ENCODE measurements around the gene SNPH.

The SNPH gene

GRCh38 chr20:1278993-1279392 lies 12.9 kb downstream of the SNPH start:
- Histone ChIP-seq H3K9me2 (replicated peaks; ENCODE audit: insufficient read depth, low read length) (no peaks in the 10 kb centered on the region), H3K4me2 (ENCODE audit: low read depth, low read length) (no peak overlapping the region), H3K4me3 (ENCODE audit: low read length) (no peak overlapping the region), H3K27ac (ENCODE audit: low read length) (no peak overlapping the region), H3K9ac (ENCODE audit: low read length) (no peak overlapping the region), H3K27me3 (replicated peaks; ENCODE audit: insufficient read depth, low read length) (no peaks in the 10 kb centered on the region), H3K4me1 (ENCODE audit: low read length) (no peaks in the 10 kb centered on the region), H3K36me3 (replicated peaks; ENCODE audit: insufficient read depth, low read length) (no peaks in the 10 kb centered on the region), H3F3A (ENCODE audit: insufficient read depth, low read length) (no peaks in the 10 kb centered on the region), H3K9me3 (replicated peaks; ENCODE audit: insufficient read depth, low read length) (no peaks in the 10 kb centered on the region), H2AFZ (ENCODE audit: low read length) (no peak overlapping the region), H3K79me2 (ENCODE audit: low read length) (no peaks in the 10 kb centered on the region), H4K20me1 (ENCODE audit: insufficient read depth, low read length) (no peaks in the 10 kb centered on the region)
- no peak for DNase-seq
- TF ChIP-seq EZH2 (optimal IDR thresholded peaks at IDR 0.05; ENCODE audit: low read depth, low read length) (no peak), CTCF (IDR thresholded peaks at IDR 0.05; ENCODE audit: low read length) (no peak), EZH2phosphoT487 (IDR thresholded peaks at IDR 0.05; ENCODE audit: low read length) (no peak)

GRCh38 chr20:1280195-1281102 lies 14.4 kb downstream of the SNPH start:
- no peak for DNase-seq
- no peak for TF ChIP-seq CTCF (IDR thresholded peaks at IDR 0.05; ENCODE audit: low read length)
- TF ChIP-seq EZH2 (optimal IDR thresholded peaks at IDR 0.05; ENCODE audit: low read depth, low read length) = no peak
- TF ChIP-seq EZH2phosphoT487 (IDR thresholded peaks at IDR 0.05; ENCODE audit: low read length) = no peak
- Histone ChIP-seq H3K4me1 (ENCODE audit: low read length) (no peaks in the 10 kb centered on the region), H3K9me3 (replicated peaks; ENCODE audit: insufficient read depth, low read length) (no peaks in the 10 kb centered on the region), H3K27ac (ENCODE audit: low read length) (no peak overlapping the region), H3K4me2 (ENCODE audit: low read depth, low read length) (no peak overlapping the region), H3K9me2 (replicated peaks; ENCODE audit: insufficient read depth, low read length) (no peaks in the 10 kb centered on the region), H3K79me2 (ENCODE audit: low read length) (no peaks in the 10 kb centered on the region), H2AFZ (ENCODE audit: low read length) (no peak overlapping the region), H3K9ac (ENCODE audit: low read length) (no peak overlapping the region), H3K4me3 (ENCODE audit: low read length) (no peak overlapping the region), H3K36me3 (replicated peaks; ENCODE audit: insufficient read depth, low read length) (no peaks in the 10 kb centered on the region), H4K20me1 (ENCODE audit: insufficient read depth, low read length) (no peaks in the 10 kb centered on the region), H3K27me3 (replicated peaks; ENCODE audit: insufficient read depth, low read length) (no peaks in the 10 kb centered on the region), H3F3A (ENCODE audit: insufficient read depth, low read length) (no peaks in the 10 kb centered on the region)

GRCh38 chr20:1281279-1282057 lies 15.4 kb downstream of the SNPH start:
- Histone ChIP-seq H2AFZ (ENCODE audit: low read length) (no peak overlapping the region), H3K27me3 (replicated peaks; ENCODE audit: insufficient read depth, low read length) (no peaks in the 10 kb centered on the region), H3K9ac (ENCODE audit: low read length) (no peak overlapping the region), H3K36me3 (replicated peaks; ENCODE audit: insufficient read depth, low read length) (no peaks in the 10 kb centered on the region), H3F3A (ENCODE audit: insufficient read depth, low read length) (no peaks in the 10 kb centered on the region), H3K4me3 (ENCODE audit: low read length) (no peak overlapping the region), H3K9me3 (replicated peaks; ENCODE audit: insufficient read depth, low read length) (no peaks in the 10 kb centered on the region), H3K9me2 (replicated peaks; ENCODE audit: insufficient read depth, low read length) (no peaks in the 10 kb centered on the region), H3K4me2 (ENCODE audit: low read depth, low read length) (no peak overlapping the region), H3K79me2 (ENCODE audit: low read length) (no peaks in the 10 kb centered on the region), H3K27ac (ENCODE audit: low read length) (no peak overlapping the region), H3K4me1 (ENCODE audit: low read length) (no peaks in the 10 kb centered on the region), H4K20me1 (ENCODE audit: insufficient read depth, low read length) (no peaks in the 10 kb centered on the region)
- DNase-seq = no peak
- no peak for TF ChIP-seq EZH2phosphoT487 (IDR thresholded peaks at IDR 0.05; ENCODE audit: low read length)
